Measurements from ENCODE around the gene RAPGEF4.

DNA sequence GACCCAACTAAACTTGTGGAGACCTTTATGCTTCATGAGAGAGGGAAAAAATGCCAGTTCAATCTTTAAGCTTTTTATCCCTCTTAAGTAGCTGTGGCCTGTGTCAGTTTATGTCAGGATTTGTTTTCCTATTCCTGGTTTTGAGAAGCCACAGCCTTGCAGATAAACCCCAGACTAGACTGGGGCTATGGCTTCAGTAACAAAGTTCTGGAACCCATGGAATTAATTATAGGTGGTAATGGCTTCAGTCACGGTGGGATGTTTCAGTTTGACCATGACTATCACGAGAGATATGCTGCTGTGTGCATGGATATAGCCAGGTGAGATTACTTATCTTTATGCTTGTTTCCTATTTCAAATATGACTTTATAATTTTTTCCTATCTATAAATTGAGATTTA lies 134.8 kb downstream of the RAPGEF4 start:
- TF ChIP-seq, protein P1, sequence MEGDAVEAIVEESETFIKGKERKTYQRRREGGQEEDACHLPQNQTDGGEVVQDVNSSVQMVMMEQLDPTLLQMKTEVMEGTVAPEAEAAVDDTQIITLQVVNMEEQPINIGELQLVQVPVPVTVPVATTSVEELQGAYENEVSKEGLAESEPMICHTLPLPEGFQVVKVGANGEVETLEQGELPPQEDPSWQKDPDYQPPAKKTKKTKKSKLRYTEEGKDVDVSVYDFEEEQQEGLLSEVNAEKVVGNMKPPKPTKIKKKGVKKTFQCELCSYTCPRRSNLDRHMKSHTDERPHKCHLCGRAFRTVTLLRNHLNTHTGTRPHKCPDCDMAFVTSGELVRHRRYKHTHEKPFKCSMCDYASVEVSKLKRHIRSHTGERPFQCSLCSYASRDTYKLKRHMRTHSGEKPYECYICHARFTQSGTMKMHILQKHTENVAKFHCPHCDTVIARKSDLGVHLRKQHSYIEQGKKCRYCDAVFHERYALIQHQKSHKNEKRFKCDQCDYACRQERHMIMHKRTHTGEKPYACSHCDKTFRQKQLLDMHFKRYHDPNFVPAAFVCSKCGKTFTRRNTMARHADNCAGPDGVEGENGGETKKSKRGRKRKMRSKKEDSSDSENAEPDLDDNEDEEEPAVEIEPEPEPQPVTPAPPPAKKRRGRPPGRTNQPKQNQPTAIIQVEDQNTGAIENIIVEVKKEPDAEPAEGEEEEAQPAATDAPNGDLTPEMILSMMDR (IDR thresholded peaks at IDR 0.05) = no peak
- TF ChIP-seq POLR2A (IDR thresholded peaks at IDR 0.05) = no peak

All from tibial nerve (tissue), 3 donors.